Activated CD4-positive, alpha-beta T cell treated with anti-CD3 and anti-CD28 coated beads for 24 hours (primary cell): Measurements from ENCODE around the gene OVCH1.
"Not testable (repeated sequence)": the region's sequence is repeated elsewhere in the genome, so short reads cannot be mapped to it uniquely, and the experiment has no call there.

Source experiments
- DNase-seq, 2 donors: peaks; one replicate each; pipeline ENCODE4 v3.0.0-alpha.2; 2020; ENCODE audit warnings: low read depth in 2 of 2

Gene OVCH1

GRCh38 chr12:29405561-29405960 is 91.9 kb downstream of the OVCH1 start:
- DNase-seq = no peak

GRCh38 chr12:29403991-29404390 is 93.5 kb downstream of the OVCH1 start:
- DNase-seq = no peak

- no peak for DNase-seq
Observed at GRCh38 chr12:29402437-29402836, 95.0 kb downstream of the OVCH1 start.

DNA sequence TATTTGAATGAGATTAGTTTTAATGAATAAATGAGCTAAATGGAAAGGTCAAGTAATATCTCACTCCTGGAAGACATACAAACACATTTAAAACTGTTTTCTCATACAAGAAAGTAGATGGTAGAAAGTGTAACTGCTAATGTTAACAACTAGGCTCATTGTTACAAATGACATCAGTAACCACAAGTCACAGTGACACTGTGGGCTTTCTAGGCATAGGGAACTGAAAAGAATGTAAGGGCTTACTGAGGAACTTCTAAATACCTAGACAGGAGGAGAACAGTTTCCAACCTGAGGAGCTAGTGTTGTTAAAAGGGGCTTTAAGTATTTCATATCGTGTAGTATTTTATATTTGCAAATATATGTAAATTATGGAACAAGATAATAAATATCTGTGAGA is 99.0 kb downstream of the OVCH1 start:
- DNase-seq = no peak

GRCh38 chr12:29396774-29397173 is 100.7 kb downstream of the OVCH1 start:
- no peak for DNase-seq

DNA sequence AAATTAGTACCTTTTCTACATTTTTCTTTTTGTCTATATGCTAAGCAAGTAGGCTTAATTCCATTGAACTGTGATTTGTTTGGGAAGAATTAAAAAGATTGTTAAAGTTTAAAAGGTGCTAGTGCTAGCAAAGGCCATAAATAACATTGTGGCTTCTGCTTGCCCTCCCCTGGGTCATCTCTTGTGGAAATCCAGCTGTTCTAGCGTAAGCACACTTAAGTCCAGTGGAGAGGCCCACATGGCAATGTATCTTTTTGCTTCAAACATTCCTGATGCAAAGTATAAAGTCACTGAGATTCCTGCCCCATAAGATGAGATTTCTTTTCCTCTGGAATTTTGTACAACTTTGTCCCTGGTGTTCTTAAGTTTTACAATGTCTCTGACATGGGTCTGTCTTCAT is 102.1 kb downstream of the OVCH1 start:
- no peak for DNase-seq

DNA sequence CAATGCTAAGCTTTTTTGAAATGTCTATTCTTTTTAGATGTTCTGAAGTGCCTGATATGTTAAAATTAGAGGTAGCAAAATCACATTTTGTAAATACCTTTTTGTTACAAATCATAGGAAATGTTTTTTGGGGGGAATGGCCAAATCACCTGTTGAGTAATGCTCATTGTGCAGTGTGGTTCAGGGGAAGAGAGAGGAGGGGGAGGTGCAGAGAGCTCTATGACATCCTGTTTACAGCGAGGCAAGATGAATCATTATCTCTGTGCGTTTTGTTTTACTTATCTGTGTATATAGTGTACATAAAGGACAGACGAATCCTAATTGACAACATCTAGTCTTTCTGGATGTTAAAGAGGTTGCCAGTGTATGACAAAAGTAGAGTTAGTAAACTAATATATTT is 107.1 kb downstream of the OVCH1 start:
- DNase-seq = peak in 1 of 2 donors; percentile 11

DNA sequence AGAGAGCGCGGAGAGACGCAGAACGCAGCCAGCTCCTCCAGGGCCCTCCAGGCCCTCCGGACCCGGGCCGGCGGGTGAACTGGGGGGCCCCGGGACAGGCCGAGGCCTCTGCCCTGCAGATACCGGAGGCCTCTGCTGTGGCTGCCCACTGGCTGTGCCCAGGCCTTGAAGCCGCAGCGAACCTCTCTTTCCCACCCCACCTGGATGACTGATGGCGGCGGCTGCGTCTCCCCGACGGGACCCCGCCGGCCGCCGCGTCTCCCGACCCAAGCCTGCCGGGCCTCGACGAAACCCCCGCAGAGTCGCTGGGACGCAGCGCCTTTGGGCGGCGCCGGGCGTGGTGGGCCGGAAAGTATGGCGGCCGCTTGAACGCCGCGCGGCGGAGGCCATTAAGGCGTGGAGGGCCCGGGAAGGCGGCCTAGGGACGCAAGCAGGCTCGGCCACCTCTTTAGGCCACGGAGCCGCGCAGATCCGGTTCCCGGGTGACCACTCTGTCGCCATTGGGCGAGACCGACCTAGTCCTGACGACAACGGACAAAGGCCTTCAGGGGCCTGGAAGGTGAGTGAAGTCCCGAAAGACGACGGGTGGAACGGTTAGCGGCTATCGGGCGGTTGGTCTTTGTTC is 108.1 kb downstream of the OVCH1 start:
- DNase-seq = no peak

DNA sequence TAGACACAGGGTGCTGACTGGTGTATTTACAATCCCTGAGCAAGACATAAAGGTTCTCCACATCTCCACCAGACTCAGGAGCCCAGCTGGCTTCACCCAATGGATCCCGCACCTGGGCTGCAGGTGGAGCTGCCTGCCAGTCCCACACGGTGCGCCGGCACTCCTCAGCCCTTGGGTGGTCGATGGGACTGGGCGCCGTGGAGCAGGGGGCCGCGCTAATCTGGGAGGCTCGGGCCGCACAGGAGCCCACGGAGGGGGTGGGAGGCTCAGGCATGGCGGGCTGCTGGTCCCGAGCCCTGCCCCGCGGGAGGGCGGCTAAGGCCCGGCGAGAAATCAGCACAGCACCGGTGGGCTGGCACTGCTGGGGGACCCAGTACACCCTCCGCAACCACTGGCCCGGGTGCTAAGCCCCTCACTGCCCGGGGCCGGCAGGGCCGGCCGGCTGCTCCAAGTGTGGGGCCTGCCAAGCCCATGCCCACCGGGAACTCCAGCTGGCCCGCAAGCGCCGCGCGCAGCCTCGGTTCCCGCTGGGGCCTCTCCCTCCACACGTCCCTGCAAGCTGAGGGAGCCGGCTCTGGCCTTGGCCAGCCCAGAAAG is 111.3 kb downstream of the OVCH1 start:
- DNase-seq = not testable (repeated sequence)

- DNase-seq = not testable (repeated sequence)
Observed at GRCh38 chr12:29385194-29385593, 112.3 kb downstream of the OVCH1 start.

DNA sequence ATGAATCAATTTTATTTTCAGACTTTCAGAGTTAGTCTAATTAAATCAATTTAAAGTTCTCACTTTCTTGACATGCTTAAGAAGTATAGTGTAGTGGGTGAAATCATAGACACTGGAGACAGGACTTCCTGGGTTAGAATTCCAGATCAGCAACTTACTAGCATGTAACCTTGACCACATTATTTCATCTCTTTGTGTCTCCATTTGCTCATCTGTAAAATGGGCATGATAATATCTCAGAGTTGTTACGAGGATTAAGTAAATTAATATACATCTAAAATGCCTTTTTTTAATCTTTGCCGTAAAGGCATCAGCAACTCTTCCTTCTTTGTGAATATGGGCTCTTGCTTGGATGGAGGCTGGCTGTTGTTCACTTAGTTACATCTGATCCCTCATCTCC is 115.2 kb downstream of the OVCH1 start:
- no peak for DNase-seq

GRCh38 chr12:29380536-29381523 is 116.7 kb downstream of the OVCH1 start, which contains the start of gene ERGIC2:
Gene ERGIC2 (minus strand): TSS chr12:29381172. CDS start chr12:29371633, 9,539 bp downstream.
- peak; percentile 75 to 84 for DNase-seq
